Measurements from ENCODE around the gene GIT1. TPM values are rescaled to one million over a fixed set of nuclear protein-coding genes. Genes with fewer than 3 reads are reported as not detected.

Gene GIT1
- total and polyA plus RNA-seq, 9 of the 15 experiments (the other 6 are each of a cell fraction or from before 2014, with no cell fraction given) = 0.35 to 35.3 (median 17.1) TPM

- TF ChIP-seq ZBTB33 (CRISPR knock-in tag; IDR thresholded peaks at IDR 0.05) (peak; percentile 99), NCOA6 (IDR thresholded peaks at IDR 0.05) (no peak), BMI1 (IDR thresholded peaks at IDR 0.05; ENCODE audit: low read length) (no peak), ZNF324 (CRISPR knock-in tag; IDR thresholded peaks at IDR 0.05) (no peak), CREB3L1 (IDR thresholded peaks at IDR 0.05; ENCODE audit: borderline replicate concordance, low read depth) (peak; percentile 97), NUFIP1 (IDR thresholded peaks at IDR 0.05; ENCODE audit: partially characterized antibody) (no peak), DNMT1 (IDR thresholded peaks at IDR 0.05) (no peak), POLR2G (IDR thresholded peaks at IDR 0.05; ENCODE audit: low read depth, low read length) (peak; percentile 60; the same call in 1 of the 2 replicates), GABPB1 (CRISPR knock-in tag; IDR thresholded peaks at IDR 0.05) (no peak), MGA (IDR thresholded peaks at IDR 0.05) (peak; percentile 55), TBP (optimal IDR thresholded peaks at IDR 0.05; ENCODE audit: low read depth, low read length) (no peak), RAD21 (CRISPR knock-in tag; conservative IDR thresholded peaks at IDR 0.05 in 1 of 2, IDR thresholded peaks at IDR 0.05 in 1 of 2) (peak in 1 of 2 experiments; percentile 61; a peak in 2 of 4 replicates)
These were observed 16.5 kb downstream of the GIT1 start (continued) for GRCh38 chr17:29572691-29573557.

Data from K562 (cell line).